GM12801 (cell line): Measurements from ENCODE around the gene CYP4Z1.

Source experiments
- TF ChIP-seq, protein P1 (sequence below): IDR thresholded peaks from one replicate; pipeline ENCODE4 v1.5.1; 2011; ENCODE audit warnings: control low read depth; ENCODE audit not compliant: insufficient read length; ENCODE audit errors: extremely low read depth

CYP4Z1 gene

DNA sequence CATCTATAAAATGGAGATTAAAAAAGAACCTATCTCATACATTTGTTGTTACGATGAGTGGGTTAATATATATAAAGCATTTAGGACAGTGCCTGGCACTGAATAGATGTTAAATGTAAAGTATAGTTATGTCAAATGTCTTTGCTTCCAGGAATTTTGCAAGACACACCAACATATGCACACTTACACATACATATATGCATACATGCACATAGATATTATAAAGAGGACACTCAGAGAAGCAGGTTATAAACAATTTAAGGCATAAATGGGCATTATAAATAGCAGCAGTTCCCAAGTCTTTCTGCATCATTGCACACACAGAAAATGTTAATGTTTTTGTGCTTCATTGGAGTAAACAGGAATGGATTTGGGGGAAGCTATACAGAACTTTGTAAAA, 30.3 kb upstream of the CYP4Z1 start:
- TF ChIP-seq, protein P1, sequence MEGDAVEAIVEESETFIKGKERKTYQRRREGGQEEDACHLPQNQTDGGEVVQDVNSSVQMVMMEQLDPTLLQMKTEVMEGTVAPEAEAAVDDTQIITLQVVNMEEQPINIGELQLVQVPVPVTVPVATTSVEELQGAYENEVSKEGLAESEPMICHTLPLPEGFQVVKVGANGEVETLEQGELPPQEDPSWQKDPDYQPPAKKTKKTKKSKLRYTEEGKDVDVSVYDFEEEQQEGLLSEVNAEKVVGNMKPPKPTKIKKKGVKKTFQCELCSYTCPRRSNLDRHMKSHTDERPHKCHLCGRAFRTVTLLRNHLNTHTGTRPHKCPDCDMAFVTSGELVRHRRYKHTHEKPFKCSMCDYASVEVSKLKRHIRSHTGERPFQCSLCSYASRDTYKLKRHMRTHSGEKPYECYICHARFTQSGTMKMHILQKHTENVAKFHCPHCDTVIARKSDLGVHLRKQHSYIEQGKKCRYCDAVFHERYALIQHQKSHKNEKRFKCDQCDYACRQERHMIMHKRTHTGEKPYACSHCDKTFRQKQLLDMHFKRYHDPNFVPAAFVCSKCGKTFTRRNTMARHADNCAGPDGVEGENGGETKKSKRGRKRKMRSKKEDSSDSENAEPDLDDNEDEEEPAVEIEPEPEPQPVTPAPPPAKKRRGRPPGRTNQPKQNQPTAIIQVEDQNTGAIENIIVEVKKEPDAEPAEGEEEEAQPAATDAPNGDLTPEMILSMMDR = no peak

DNA sequence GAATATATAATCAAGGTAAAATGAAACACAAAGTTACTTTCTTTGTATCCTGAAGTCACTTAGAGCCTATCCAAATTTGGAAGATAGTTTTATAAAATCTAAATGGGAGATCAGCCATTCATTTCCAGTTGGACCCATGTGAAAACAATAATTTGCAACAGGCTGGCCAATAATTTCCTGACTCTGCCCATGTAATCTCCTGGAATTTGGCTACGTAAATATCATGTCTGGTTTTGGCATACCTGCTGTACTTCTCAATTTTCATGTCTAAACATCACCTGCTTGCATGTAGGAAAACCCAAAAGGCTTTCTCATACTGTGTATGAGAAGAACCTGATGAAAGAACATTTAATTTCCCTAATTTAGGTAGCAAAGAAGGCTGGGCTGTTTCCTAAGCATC, 7.7 kb upstream of the CYP4Z1 start:
- TF ChIP-seq, protein P1 = no peak

DNA sequence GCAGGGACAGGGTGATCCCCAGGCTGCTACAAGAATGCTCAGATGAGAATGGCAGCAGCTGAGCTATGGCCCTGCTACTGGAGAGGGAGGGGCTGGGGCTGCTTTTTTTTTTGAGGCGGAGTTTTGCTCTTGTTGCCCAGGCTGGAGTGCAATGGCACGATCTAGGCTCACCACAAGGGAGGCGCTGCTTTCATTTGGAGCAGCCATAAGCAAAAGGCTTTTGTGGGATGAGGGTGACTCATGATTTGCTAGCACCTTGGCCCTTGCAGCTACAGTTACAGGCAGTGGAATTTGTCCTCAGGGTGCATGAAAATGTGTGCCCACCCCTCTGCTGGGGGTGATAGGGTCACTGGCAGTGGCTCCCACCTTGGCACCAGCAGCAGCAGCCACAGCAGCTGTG, 37.8 kb downstream of the CYP4Z1 start:
- TF ChIP-seq, protein P1 = no peak

DNA sequence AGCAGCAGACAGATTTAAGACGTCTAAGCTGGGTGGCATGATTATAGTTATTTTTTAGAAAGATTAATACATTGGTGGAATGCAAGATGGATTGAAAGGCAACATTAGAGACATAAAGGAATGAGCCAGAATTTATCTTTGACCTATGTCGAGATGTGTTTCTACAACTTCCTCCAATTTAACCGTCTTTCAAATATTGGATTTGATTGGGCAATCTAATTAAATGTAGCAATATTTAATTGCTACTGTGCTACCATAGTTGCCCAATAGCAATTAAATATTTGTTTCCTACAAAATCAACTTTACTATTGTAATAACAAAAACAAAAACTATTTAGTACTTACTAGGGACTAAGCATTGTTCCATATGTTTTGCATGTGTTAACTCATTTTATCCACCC, 39.8 kb downstream of the CYP4Z1 start:
- TF ChIP-seq, protein P1 = no peak

DNA sequence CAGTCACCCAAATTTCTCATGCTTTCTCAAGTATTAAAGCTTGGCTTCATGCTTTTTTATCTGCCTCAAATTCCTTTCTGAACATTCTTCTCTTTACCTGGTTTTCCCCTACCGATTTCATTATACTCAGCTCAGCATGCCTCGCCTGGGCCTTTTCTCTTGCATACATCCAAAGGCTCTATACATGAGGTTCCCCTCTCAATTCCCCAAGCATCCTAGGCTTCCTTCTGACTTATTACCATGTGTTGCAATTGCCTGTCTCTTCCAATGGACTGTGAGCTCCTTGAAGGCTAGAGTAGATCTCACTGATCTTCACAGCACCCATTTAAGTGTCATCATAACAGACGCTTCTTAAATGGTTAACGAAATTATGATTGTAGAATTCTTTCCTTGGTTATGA, 46.1 kb downstream of the CYP4Z1 start:
- TF ChIP-seq, protein P1 = no peak

DNA sequence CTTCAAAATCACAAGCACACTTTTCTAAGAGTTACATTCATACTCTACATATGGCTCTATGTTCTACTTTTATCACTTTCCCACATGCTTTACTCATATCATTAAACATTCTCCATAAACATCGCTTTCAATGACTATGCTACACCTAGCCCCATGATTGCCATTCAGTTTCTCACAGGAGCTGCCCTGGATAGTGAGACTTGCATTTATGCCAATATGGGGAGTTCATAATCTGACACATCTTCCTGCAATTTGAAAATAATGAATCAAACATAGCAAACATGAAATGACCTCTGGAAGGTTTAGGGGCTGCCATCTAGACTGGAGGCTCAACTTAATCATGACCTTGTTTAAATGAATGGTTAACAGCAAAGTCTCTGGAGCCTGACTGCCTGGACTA, 61.2 kb downstream of the CYP4Z1 start:
- TF ChIP-seq, protein P1 = no peak

DNA sequence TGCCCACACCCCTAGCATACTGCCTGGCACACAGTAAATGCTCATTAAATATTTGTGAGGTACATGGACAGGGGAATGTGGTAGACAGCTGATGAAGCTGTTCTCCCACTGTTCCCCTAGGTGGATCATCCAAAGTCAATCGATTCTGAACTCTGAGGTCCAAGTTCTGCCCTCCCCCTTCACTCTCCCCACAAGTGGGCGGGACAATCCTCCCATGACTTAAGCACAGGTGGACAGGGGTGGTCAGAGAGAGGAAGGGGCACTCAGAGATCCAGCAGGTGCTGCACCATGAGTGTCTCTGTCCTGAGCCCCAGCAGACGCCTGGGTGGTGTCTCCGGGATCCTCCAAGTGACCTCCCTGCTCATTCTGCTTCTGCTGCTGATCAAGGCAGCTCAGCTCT, 70.2 kb downstream of the CYP4Z1 start, which contains the start of gene CYP4A22:
TSS of gene CYP4A22 (plus strand) at position 244 of the 400 bp plus-strand sequence. CDS start at position 289, 45 bp downstream.
- TF ChIP-seq, protein P1 = no peak
